UCSD-AML1 (cell line): ENCODE data around the gene ANO10.
A peak's percentile ranks its signal among the peaks of the same experiment; 100 is the strongest.

Source experiments
- DNase-seq: peaks from one replicate; lab custom pipeline; 2025; ENCODE audit not compliant: unreplicated experiment; lab: John Stamatoyannopoulos, UW

Gene ANO10

DNA sequence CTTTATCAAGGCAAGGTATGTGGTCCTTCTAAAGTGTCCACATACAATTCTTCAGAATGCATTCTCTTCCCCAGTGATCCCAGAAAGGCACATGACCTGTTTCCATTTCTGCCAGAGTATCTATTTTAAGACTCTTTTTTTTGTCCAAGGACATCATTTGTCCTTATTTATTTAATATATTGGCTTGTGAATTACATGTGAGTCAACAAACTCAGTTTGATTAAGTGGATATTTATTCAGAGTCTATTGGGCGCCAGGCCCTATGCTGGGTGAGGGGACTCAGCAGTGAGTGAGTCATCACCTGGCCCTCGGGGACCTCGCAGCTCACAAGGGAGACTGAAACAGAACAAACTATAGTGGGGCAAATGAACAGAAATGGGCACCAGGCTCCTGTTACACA is 198.7 kb downstream of the ANO10 start:
- no peak for DNase-seq

DNA sequence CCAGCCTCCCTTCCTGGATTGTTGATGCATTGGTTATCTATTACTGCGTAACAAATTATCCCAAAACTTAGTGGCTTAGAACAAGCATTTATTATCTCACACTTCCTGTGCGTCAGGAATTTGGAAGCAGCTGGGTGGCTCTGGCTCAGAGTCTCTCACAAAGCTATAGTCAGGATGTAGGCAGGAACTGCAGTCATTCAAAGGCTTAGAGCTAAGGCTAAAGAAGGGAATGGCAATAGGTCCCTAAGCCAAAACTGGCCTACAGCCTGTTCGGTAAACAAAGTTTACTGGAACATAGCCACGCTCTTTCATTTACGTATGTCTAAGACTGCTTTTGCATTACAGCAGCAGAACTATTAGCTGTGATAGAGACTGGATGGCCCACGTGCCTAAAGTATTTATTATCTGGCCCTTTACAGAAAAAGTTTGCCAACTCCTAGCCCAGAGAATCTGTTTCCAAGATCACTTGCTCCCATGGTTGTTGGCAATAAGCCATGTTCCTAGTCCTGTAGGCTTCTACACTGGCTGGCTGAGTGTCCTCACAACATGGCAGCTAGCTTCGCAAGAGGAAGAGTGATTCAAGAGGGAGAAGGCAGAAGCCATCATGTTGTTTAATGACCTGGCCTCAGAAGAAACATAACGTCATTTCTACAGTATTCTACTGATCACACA is 203.1 kb downstream of the ANO10 start:
- no peak for DNase-seq

DNA sequence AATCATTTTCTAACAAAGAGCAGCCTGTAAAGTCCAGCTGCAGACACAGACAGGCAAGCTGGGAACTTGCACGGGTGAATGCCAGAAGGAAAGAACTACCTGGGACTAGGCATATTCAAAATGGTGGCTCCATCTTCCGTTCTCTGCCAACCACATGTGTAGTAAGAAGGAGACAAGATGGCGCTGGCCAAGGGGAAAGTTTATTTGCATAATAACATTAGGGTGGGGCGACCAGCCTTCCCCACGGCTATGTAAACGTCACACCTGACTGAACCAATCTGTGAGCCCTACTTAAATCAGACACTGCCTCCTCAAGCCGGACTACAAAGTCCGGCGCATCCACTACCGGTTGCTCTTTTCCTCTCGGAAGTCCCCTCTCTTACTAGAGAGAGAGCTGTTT is 204.7 kb downstream of the ANO10 start:
- no peak for DNase-seq

DNA sequence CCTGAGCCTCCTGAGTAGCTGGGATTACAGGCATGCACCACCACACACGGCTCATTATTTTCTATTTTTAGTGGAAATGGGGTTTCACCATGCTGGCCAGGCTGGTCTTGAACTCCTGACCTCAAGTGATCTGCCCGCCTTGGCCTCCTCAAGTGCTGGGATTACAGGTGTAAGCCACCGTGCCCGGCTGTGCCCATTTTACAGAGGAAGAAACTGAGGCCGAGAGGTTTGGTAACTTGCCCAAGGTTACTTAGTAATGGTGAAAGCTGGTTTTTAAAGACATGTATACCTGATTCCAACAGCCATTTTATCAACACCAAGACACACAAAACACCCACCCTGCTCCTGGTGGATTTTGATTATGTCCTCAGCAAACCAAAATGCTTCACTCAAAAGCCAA is 206.7 kb downstream of the ANO10 start:
- no peak for DNase-seq

DNA sequence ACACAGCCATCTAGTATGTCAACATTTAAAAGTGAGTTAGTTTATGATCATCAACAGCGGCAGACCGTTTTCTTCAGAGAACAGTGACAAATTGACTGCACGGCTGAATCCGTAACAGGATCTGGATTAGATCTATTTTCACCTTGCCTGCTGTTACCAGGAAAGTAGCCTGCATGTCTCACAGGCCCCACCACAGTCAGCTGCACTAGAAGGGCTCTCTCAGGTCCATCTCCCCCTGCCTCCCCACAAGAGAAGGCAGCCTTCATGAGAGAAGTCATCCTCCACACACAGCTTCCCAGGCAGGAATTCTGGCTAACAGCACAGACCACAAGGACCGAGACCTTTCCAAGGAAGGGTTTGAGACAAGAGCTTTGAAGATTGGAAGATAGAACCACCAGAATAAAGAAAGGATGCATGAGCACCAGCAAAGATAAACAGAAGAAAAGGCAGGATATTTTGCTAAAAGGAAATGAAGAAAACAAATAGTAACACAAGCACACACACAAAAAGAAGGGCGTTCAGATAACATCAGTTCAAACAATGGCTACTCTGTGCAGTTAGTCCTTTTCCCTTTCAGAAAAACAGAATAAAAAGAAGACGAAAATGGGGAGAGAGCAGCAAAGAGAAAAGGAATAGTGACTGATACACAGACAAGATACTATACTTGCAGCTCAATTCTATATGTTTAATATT is 208.0 kb downstream of the ANO10 start:
- DNase-seq: no peak

DNA sequence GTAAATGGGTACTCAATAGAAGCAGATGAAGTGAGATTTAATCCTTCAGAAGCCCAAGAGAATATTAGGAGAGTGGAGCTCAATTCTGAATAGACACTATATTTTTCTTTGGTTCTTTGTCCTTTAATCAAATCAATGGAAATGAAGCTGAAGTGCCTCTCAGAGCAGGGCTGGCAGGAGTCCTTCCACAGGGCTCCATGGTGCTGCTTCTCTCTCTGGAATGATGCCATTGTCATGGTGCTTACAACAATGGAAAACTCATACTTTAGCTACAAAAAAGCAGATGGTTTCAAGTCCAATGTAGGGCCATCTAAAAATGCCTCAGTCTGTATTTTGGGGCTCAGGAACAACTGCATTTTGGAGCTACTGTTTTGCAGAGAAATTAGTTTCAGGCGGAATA is 210.4 kb downstream of the ANO10 start:
- no peak for DNase-seq

DNA sequence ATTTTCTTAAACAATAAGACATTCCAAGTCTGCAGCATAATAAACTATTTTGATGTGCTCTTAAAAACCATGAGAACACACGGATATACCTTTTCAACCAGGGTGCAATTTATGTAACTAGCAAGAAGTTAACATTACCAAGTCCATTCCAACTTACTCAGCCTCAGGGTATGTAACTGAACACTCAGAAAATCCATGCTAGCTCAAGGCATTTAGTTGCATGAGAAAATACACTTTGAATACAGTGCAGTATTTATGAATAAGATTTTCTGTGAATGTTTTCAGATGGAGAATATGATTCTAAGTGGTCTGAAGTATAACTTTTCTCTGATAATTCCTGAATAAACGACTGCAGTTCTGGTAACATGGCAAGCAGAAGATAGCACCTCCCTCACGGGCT is 211.2 kb downstream of the ANO10 start:
- no peak for DNase-seq

DNA sequence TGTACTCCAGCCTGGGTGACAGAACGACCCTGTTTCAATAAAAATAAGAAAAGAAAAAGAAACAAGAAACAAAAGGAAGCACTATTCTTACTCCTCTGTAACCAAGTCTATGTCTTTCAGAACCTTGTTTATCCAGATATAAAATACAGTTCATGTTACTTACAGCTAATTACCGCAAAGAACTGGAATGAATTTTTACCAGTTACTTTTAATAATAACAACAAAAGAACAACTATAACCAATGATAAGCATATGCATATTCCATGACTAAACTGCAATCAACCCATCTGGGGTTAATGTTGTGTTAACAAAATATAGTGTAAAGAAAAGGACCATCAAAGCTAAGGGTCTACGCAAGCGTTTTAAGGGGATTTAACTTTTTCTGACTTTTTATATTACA is 212.3 kb downstream of the ANO10 start:
- DNase-seq: no peak

DNA sequence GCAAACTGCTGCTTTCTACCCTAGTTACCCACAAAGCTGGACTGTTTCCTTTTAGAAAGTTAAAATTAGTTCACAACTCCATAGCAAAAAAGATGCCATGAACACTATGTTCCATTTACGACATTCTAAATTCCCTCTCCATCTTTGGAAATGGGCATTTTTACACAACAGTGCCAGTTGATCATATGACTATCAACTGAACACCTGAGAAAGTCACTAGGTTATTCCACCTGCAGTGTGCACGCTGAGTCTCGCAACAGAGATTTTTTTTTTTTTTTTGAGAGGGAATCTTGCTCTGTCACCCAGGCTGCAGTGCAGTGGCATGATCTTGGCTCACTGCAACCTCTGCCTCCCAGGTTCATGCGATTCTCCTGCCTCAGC is 215.2 kb downstream of the ANO10 start:
- no peak for DNase-seq

DNA sequence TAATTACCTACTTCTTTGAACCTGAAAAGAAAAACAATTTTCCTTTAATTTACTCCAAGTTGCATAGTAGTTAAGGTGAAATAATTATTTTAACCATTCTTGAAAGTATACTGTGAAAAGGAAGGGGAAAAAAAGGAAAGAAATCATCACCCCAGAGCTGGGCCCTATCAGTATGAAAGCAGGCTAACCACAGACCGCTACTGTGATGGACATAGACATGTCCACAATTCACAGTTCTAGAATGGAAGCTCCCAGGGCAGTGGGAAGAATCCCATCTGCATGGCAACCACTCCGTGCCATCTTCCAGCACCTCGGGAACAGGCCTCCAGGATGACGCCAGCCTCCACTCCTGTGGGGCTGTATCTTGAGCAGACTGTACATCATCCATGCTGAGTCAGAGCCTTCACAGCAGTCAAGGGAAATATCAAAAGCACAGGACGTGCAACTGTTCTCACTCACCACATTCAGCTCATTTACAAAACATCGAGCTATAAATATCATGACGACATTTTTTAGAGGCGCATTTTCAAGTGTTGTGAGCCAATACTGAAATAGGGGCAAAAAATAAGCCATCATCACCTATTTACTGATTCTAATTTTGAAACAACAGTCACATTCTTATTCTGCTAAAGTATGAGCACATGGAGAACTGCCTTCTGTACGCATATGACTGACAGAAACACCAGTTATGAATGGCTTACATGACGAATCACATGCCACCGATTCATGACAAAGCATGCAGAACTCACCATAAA is 215.7 kb downstream of the ANO10 start:
- peak; percentile 64 for DNase-seq

DNA sequence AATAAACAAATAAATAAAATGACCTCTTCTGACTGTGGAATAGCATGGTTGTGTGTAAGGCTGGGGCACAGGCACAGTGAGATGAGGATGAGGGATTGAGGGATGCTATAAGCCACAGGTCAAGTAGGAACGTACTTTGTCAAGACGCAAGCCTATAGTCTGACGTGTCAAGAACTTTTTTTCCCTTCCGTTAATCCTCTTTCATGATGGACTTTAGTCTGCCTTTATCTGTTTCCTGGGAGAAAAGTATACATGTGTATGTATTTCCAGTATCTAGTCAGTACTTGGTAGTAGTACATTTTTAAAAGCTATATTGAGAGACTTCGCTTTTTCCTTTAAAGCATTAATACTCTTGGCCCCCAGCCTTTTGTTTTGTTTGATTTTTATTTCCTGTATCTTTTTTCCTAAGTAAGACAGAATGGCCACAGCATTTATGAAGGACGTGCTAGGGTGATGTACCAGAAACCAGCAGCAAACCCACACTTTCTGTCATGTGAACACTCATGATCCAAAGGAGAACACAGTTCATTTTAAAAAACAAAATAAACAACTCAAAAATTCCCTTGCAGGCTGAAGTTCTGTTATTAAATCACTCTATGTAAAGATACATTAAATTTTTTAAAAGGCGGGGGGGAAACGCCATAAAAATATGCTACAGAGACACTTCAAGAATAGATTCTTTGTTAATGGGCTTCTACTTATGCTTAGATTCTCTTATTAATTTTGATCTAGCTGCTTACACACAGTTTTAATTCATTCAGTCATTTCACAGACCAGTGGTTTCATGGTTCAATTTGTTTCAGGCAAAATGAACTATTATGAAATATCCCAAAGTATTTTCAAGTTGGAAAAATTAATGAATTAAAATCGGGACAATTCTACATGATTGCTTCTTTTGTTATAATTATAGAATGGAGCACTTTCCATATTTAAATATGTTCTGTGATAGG is 220.8 kb downstream of the ANO10 start:
- no peak for DNase-seq

DNA sequence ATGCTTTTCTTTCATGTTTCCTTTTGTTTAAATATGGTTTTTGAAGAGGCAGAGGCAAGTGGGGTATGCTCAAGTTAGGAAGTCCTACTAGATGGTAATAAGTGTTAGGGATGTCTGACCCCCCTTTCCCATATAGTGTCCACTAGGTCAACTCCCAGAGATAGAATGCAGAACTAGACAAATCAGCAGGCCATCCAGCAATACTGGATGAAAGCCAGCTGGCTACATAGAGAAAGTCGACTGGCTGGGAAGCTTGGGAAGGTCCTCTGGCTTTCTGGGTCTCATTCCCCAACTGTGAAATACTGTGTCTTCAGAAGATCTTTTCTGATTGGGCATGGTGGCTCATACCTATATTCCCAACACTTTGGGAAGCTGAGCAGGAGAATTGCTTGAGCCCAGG is 221.6 kb downstream of the ANO10 start:
- DNase-seq: no peak

DNA sequence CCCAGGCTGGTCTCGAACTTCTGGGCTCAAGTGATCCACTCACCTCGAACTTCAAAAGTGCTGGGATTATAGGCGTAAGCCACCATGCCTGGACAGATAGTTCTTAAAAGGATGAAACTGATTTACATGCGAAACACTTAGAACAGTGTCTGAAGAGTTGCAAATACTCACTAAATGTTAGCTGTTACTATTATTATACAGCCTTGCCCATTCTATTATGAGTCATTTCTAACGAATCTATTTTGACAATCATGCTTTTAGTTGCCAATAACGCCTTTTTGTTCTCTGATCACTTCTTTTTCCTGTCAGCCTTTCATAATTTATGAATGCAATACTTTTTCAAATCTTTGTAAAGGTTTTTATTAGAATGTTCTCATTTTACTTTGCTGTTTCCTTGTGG is 222.8 kb downstream of the ANO10 start:
- no peak for DNase-seq

DNA sequence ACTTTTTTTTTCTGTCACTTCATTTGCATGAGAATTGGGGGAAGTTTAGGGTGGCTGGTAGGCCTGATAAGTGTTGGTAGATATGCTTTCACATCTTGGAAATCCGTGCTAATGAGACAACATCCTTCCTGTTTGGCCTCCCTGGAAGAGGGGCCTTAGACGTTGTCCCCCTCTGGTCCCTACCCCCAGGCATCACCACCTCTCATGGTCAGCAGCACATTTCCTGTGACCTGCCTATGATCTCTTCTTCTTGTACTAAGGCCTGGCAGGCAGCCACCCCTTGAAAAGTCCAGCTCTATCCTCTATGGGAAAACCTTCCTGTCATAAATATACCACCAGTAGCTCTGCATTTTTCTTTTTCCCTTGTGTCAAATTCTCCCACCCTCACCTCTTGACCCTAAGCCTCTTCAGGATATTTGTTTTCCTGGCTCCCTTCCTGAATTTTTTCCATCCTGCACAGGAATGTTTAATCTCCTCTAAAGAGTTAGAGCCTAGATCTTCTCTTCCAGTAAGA is 227.7 kb downstream of the ANO10 start:
- peak; percentile 74 for DNase-seq

DNA sequence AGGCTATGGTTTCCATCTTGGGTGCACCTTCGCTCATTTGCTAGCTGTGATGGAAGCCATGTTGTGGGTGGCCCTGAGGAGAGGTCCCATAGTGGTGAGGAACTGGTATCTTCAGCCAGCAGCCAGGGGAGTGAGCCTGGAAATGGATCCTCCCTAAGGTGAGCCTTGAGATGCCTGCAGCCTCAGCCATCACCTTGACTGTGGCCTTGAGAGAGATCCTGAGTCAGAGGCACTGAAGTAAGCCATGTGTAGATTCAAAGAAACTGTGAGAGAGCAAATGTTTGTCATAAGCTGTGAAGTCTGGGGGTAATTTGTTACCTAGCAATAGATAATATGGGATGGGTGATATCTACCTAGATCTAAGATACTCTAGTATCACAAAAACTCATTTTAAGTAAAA is 230.2 kb downstream of the ANO10 start:
- DNase-seq: no peak

DNA sequence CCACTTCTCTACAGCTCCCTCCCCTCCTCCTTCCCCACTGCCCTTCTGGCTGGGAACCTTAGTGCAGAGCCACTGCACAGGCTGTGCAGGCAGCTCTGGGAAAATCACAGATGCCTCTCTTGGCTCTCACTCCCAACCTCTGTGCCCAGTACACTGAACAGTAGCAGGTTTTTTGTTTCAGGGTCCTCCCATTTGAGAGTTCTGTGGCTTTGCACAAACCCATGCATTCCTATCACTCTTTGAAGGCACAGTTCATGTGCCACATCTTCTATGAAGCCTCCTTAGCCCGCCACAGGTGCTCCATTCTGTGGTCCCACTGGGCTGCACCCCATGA is 231.6 kb downstream of the ANO10 start:
- DNase-seq: no peak

DNA sequence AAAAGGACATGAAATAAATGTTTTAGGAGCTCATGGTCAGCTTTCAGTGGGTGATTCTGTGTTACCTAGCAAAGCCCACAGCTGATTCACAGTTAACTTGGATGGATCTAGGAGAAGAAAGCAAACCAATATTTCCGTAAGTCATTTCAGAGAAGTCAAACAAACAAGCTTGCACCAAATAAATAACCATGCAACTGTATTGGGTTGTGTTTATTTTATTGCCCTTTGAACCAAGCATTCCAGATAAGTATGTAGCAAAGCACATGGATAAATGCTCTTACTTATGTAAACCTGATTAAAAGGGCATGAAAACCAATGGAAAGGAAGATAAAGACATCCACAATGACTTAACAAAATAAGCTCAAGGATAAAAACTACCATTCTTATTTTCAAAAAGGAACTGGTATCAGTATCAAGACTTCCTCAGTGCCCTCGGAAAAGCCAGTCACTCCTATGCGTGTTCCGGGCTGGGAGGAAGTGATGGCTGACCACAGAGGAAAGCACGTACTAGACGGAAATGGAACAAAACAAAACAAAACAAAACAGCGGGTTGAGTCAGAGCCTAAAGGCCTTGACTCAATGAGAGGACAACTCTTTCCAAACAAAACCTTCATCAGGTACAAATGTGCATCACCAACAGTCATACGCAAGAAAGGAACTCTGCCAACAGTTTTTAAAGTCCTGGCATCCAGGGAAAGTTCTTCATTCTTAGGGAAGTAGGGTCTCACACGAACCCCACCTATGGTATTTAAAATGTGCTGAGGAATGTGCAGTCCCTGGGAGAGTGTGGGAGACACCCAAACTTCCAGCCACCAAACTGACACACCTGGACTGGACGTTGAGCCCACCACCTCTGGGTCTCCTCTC is 232.2 kb downstream of the ANO10 start:
- peak; percentile 79 for DNase-seq

DNA sequence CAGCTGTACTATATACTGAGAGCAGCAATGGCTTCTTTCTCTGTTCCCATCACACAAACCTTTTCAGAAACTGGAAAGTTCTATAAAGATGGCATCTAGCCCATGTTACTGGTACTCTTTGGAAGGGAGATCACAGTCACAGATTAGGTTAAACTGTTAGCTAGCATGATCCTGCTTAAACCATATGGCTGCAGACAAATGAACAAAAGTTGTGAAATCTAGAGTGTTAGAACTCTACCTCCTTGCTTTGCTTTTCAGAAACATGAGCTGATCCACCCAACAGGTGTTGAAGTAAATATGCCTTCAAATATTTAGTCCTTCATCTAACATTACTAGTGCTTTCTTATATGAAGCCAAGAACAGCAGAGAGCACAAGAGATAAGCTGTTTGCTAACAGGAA is 232.9 kb downstream of the ANO10 start:
- DNase-seq: no peak

DNA sequence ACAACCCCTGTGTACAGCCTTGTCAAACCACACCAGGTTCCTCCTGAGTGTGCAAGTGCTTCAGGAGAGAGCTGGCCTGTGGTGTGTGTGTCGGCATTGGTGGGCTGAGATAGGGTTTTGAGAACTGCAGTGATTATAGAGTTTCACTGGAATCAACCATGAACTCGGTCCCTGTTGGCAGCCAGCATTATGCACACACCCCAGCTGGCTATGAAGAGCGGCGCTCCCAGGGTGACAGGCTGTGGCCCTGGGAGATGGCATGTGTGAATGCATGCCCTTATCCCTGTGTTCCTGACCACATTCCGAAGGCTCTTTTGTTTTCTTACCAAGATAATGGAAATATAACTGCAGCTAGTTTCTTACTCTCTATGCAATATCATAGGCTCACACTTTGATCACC is 233.6 kb downstream of the ANO10 start:
- no peak for DNase-seq

DNA sequence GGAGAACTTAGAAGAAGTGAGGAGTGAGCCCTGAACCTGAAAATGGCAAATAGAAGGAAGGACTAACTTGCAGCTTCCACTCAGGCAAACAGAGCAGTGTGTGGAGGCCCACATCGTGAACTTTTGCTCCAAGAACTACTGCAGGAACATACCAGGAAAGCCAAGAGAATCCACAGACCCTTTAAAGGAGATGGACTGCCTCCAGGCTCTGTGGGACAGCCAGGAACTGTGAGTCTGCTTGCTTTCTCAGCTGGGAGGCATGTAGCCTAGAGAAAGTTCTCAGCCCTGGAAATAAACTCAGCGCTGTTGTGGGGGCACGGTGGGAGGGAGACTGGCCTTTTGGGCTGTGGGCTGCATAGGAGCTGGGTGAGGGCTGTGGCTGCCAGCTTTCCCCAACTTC is 242.5 kb downstream of the ANO10 start:
- DNase-seq: no peak
